ENCODE measurements around the gene SRSF4. TPM values are rescaled to one million over a fixed set of nuclear protein-coding genes. Genes with fewer than 3 reads are reported as not detected.

SRSF4 gene
- total and polyA plus RNA-seq, 2 of the 8 experiments (the other 6 are each of a cell fraction or from before 2014, with no cell fraction given): 34.9 to 86.5 TPM

- TF ChIP-seq POLR2A (IDR thresholded peaks at IDR 0.05; ENCODE audit: control extremely low read depth in 1 of 2, low read depth in 2 of 2, low read length in 2 of 2) (no peak), GTF2F1 (IDR thresholded peaks at IDR 0.05; ENCODE audit: borderline replicate concordance, low read depth, low read length) (no peak), CHD1 (IDR thresholded peaks at IDR 0.05; ENCODE audit: low read depth, low read length) (no peak)
These were observed 26.7 kb upstream of the SRSF4 start (continued) for GRCh38 chr1:29208442-29208841.

Data from H1 (cell line).